ENCODE measurements around the gene CLIC4.

DNA sequence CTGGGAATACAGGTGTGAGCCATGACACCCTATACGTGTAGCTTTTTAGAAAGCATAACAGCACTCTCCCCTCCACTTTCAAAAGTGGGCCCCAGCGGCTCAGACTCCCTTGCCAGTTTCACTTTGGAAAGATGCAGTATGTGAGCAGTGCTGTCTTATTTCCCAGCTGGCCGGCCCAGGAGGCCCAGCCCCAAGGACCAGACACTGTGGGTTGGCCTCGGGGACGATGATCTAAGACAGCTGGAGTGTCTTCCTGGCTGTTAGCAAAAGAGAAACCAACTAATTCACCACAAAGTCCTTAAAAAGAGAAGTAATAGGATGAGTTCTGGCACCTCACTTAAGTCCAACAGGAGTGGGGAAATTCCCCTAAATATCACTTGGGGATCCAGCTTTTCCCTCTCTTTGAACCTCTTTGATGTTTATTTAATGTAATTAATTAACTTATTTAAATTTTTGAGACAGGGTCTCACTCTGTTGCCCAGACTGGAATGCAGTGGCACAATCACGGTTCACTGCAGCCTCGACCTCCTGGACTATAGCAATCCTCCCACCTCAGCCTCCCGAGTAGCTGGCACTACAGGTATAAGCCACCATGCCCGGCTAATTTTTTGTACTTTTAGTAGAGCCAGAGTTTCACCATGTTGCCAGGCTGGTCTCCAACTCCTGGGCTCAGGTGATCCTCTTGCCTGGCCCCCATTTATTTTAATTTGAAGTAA is 17.6 kb upstream of the CLIC4 start:
- TF ChIP-seq RUNX1 (IDR thresholded peaks at IDR 0.05; ENCODE audit: low read depth), result no peak
- no peak for TF ChIP-seq POLR2A (conservative IDR thresholded peaks at IDR 0.05)
- no peak for TF ChIP-seq CHD2 (IDR thresholded peaks at IDR 0.05; ENCODE audit: low read depth, low read length)
- TF ChIP-seq, protein P1, sequence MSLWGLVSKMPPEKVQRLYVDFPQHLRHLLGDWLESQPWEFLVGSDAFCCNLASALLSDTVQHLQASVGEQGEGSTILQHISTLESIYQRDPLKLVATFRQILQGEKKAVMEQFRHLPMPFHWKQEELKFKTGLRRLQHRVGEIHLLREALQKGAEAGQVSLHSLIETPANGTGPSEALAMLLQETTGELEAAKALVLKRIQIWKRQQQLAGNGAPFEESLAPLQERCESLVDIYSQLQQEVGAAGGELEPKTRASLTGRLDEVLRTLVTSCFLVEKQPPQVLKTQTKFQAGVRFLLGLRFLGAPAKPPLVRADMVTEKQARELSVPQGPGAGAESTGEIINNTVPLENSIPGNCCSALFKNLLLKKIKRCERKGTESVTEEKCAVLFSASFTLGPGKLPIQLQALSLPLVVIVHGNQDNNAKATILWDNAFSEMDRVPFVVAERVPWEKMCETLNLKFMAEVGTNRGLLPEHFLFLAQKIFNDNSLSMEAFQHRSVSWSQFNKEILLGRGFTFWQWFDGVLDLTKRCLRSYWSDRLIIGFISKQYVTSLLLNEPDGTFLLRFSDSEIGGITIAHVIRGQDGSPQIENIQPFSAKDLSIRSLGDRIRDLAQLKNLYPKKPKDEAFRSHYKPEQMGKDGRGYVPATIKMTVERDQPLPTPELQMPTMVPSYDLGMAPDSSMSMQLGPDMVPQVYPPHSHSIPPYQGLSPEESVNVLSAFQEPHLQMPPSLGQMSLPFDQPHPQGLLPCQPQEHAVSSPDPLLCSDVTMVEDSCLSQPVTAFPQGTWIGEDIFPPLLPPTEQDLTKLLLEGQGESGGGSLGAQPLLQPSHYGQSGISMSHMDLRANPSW (CRISPR knock-in tag; IDR thresholded peaks at IDR 0.05), result no peak
- no peak for TF ChIP-seq HDGF (IDR thresholded peaks at IDR 0.05)
- TF ChIP-seq RAD21 (CRISPR knock-in tag; conservative IDR thresholded peaks at IDR 0.05 in 1 of 2, IDR thresholded peaks at IDR 0.05 in 1 of 2), result no peak
- TF ChIP-seq ZNF551 (CRISPR knock-in tag; IDR thresholded peaks at IDR 0.05), result no peak
- TF ChIP-seq RNF2 (IDR thresholded peaks at IDR 0.05), result no peak
- TF ChIP-seq NFIC (IDR thresholded peaks at IDR 0.05), result no peak
- no peak for TF ChIP-seq RFX5 (IDR thresholded peaks at IDR 0.05; ENCODE audit: low read depth, low read length)
- no peak for TF ChIP-seq RBM25 (IDR thresholded peaks at IDR 0.05; ENCODE audit: low read depth, low read length, severe bottlenecking)
- TF ChIP-seq, protein P2, sequence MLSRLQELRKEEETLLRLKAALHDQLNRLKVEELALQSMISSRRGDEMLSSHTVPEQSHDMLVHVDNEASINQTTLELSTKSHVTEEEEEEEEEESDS (CRISPR knock-in tag; IDR thresholded peaks at IDR 0.05), result no peak
- TF ChIP-seq ZNF324 (CRISPR knock-in tag; IDR thresholded peaks at IDR 0.05), result no peak
- TF ChIP-seq, protein P3, sequence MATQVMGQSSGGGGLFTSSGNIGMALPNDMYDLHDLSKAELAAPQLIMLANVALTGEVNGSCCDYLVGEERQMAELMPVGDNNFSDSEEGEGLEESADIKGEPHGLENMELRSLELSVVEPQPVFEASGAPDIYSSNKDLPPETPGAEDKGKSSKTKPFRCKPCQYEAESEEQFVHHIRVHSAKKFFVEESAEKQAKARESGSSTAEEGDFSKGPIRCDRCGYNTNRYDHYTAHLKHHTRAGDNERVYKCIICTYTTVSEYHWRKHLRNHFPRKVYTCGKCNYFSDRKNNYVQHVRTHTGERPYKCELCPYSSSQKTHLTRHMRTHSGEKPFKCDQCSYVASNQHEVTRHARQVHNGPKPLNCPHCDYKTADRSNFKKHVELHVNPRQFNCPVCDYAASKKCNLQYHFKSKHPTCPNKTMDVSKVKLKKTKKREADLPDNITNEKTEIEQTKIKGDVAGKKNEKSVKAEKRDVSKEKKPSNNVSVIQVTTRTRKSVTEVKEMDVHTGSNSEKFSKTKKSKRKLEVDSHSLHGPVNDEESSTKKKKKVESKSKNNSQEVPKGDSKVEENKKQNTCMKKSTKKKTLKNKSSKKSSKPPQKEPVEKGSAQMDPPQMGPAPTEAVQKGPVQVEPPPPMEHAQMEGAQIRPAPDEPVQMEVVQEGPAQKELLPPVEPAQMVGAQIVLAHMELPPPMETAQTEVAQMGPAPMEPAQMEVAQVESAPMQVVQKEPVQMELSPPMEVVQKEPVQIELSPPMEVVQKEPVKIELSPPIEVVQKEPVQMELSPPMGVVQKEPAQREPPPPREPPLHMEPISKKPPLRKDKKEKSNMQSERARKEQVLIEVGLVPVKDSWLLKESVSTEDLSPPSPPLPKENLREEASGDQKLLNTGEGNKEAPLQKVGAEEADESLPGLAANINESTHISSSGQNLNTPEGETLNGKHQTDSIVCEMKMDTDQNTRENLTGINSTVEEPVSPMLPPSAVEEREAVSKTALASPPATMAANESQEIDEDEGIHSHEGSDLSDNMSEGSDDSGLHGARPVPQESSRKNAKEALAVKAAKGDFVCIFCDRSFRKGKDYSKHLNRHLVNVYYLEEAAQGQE (IDR thresholded peaks at IDR 0.05; ENCODE audit: borderline replicate concordance), result no peak
- TF ChIP-seq, protein P3 (CRISPR knock-in tag; IDR thresholded peaks at IDR 0.05; ENCODE audit: low read depth), result no peak

Measured in K562 (cell line).